ENCODE data around the gene SYP.
"Not testable (repeated sequence)": the region's sequence is repeated elsewhere in the genome, so short reads cannot be mapped to it uniquely, and the experiment has no call there.

SYP gene

DNA sequence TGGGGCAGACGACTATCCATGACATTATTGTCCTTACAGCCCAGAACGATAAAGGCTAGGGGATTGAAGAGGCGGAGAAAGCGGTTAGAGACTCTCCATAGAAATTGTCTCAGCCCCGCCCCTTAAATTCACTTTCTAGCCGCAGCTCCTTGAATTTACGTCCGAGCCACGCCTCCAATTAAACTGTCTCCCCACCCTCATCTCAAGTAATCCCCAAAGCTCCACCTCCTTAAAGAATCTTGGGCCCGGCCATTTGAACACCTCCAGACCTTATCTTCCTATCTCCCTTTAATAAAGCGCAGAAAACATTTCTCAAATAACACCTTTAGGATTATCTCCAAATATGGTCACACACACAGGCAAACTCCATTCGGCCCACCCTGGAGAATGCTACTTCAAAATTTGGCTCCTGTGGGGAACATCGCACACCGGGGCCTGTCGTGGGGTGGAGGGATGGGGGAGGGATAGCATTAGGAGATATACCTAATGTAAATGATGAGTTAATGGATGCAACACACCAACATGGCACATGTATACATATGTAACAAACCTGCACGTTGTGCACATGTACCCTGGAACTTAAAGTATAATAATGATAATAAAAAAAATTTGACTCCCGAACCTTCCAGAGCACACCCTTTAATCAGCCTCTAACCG, 44.6 kb downstream of the SYP start:
- H3K4me3 ChIP-seq (replicated peaks; ENCODE audit: low read depth, low read length), result peak overlapping the region; percentile 56
- peak; percentile 69 for DNase-seq (ENCODE audit: low read depth)
- TF ChIP-seq, protein P1, sequence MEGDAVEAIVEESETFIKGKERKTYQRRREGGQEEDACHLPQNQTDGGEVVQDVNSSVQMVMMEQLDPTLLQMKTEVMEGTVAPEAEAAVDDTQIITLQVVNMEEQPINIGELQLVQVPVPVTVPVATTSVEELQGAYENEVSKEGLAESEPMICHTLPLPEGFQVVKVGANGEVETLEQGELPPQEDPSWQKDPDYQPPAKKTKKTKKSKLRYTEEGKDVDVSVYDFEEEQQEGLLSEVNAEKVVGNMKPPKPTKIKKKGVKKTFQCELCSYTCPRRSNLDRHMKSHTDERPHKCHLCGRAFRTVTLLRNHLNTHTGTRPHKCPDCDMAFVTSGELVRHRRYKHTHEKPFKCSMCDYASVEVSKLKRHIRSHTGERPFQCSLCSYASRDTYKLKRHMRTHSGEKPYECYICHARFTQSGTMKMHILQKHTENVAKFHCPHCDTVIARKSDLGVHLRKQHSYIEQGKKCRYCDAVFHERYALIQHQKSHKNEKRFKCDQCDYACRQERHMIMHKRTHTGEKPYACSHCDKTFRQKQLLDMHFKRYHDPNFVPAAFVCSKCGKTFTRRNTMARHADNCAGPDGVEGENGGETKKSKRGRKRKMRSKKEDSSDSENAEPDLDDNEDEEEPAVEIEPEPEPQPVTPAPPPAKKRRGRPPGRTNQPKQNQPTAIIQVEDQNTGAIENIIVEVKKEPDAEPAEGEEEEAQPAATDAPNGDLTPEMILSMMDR (IDR thresholded peaks at IDR 0.05; ENCODE audit: low read length, missing control alignments), result no peak

DNA sequence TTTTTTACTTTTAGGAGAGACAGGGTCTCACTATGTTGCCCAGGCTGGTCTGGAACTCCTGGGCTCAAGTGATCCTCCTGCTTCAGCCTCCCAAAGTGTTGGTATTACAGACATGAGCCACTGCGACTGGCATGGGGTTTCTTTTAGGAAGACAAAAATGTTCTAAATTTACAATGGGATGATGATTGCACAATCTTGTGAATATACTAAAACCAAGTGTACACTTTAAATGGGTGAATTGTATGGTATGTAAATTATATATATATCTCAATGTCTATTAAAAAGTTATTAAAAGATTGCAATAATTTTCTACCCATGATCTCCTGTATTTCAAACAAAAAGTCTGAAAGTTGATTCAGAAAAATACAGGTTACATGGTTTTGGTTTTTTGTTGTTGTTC, 46.5 kb downstream of the SYP start:
- TF ChIP-seq, protein P1 (IDR thresholded peaks at IDR 0.05; ENCODE audit: low read length, missing control alignments), result no peak
- H3K4me3 ChIP-seq (replicated peaks; ENCODE audit: low read depth, low read length), result no peak overlapping the region
- no peak for DNase-seq (ENCODE audit: low read depth)

DNA sequence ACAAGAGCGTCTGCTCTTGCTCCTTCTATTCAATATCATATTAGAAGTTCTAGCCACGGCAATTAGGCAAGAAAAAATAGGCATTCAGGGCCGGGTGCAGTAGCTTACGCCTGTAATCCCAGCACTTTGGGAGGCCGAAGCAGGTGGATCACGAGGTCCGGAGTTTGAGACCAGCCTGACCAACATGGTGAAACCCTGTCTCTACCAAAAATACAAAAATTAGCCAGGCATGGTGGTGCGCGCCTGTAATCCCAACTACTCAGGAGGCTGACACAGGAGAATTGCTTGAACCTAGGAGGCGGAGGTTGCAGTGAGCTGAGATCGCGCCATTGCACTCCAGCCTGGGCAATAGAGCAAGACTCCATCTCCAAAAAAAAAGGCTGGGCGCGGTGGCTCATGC, 50.7 kb downstream of the SYP start:
- not testable (repeated sequence) for H3K4me3 ChIP-seq (replicated peaks; ENCODE audit: low read depth, low read length); DNase-seq (ENCODE audit: low read depth)

DNA sequence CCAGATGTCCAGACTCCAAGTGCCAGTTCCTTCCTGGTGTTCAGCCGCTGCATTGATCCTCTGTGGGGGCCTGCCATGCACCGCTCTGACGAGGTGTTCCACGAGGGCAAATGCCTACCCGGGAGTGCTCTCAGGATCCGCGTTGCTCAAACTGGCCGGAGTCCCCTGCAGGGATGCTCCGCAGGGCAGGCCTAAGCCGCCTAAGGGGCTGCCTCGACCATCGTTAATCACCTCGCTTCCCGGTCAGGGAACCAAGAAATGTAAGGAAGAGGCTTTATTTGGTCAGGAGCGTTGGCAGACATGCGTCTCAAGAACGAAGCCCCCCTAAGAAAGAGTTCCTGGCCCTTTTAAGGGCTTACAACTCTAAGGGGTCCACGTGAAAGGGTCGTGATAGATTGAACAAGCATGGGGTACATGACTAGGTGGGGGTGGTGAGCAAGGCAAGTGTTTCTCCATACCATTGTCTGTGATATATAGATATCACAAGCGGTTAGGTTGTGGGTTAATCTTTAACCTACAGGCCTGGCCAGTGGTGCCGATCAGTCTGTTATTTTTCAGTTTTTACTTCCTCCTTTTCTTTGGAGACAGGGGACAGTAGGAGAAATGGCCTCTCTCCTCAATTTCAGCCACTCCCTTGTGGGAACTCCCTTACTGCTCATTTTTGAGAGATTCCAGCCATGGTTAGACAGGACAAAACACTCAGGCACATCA, 51.4 kb downstream of the SYP start:
- H3K4me3 ChIP-seq (replicated peaks; ENCODE audit: low read depth, low read length); DNase-seq (ENCODE audit: low read depth): not testable (repeated sequence)

DNA sequence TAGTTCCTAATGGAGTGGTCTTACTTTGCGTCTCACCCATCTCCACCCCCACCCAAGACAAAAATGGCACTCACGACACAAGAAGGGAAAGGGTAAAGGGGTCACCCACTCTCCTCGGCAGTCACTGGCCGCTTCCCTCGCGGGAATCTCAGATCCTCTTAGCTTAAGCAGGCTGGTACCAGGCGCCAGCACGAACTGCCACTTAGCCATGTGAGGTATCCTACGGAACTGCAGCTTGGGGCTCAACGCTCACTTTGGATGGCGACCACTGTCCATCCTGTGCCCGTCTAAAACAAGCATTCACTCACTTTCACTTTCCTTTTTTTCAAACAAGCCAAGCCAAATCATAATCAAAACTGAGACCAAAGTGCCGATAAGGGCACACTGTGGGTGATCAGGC, 52.1 kb downstream of the SYP start:
- no peak overlapping the region for H3K4me3 ChIP-seq (replicated peaks; ENCODE audit: low read depth, low read length)
- DNase-seq (ENCODE audit: low read depth), result no peak
- TF ChIP-seq, protein P1 (IDR thresholded peaks at IDR 0.05; ENCODE audit: low read length, missing control alignments), result no peak

DNA sequence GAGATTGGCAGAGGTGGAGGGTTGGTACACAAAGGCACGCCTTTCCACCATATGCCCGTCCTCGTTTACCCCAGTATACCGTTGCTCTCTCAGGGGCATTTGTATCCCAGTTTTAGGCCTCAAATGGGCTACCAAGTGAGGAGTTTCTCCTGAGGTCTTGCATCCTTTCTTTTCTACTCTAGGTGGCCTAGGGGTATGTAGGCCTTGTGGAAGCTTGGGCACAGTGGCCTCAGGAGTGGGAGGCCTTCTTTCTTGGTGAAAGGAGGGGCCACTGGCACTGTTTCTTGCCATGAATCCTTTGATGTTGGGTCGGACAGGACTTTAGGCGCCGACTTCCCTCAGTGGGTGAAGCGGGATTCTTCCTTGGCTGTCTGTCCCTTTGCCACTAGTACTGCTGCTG, 52.7 kb downstream of the SYP start:
- no peak for DNase-seq (ENCODE audit: low read depth)
- no peak overlapping the region for H3K4me3 ChIP-seq (replicated peaks; ENCODE audit: low read depth, low read length)
- TF ChIP-seq, protein P1 (IDR thresholded peaks at IDR 0.05; ENCODE audit: low read length, missing control alignments), result no peak

DNA sequence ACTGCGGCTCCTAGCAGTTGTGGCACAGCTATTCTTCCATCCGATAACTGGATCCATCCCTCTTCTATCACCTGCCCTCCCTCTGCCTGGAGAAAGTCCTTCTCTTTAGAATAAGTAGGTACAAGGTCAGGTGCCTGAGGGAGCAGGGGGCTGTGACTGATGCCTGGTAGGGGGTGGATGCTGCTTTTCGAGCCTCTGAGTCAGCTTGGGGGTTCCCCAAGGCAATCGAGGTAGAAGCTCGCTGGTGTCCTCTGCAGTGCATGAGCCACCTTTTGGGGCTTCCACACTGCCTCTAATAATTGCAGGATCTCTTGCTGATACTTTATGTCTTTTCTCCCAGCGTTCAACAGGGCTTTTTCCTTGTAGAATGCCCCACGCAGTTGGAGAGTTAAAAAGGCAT, 56.8 kb downstream of the SYP start:
- not testable (repeated sequence) for H3K4me3 ChIP-seq (replicated peaks; ENCODE audit: low read depth, low read length); DNase-seq (ENCODE audit: low read depth)

DNA sequence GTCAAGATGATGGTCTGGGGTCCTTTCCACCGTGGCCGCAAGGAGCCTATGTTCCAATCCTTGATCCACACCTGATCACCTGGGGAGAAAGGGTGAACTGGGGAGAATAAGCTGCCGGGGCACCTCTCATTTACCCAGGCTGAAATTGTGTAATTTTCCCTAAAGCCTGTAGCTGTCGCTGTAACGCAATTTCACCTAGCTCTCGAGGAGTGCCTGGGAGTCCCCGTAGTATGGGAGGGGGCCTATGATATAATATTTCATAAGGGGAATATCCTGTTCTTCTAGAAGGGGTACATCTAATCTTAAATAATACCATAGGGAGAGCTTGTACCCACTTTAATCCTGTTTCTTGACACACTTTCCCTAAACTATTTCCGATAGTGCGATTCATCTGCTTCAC, 57.7 kb downstream of the SYP start:
- DNase-seq (ENCODE audit: low read depth), result peak; percentile 15
- TF ChIP-seq, protein P1 (IDR thresholded peaks at IDR 0.05; ENCODE audit: low read length, missing control alignments), result peak; percentile 44
- not testable (repeated sequence) for H3K4me3 ChIP-seq (replicated peaks; ENCODE audit: low read depth, low read length)
